HG03159 (cell line): ENCODE results near the gene MCF2L2.

Experiments used
- ATAC-seq: cut with Tn5 transposase; IDR thresholded peaks from one replicate; pipeline ENCODE4 v1.9.1; 2021; ENCODE audit warnings: mild to moderate bottlenecking, moderate library complexity; ENCODE audit not compliant: unreplicated experiment

Gene MCF2L2

DNA sequence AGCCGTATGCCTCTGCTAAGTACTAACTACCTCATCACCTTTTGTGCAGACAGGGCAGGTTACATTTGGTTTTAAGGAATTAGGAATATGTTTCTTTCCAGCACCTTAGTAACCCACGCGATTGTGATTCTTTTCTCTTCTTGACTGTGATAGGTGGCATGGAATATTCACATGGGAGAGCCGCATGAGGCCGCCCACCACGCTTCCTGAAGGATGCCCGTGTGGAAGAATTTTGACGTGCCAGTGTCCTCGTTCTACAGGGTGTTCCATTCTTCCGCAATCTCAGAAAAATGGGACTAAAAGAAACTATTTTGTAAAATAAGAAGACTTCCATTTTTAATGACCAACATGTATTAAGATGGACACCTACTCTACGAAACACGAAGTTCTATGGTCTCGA is 159.1 kb downstream of the MCF2L2 start:
- no peak for ATAC-seq

DNA sequence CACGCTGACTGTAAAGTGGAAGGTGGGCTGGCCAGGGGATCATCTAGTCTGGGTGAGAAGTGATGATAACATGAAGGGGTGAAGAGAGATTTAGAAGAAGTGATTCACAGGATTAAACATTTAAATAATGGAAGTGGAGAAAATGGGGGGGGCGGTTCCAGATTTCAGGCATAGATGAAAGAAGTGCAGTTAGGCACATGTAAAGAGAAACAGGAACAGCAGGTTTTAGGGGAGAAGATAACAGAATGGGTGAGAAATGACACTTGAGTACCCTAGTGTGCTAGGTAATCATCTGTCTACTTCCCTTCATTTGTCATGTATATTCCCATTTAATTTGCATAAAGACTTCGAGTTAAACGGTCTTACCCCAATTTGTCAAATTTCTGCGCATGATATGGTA is 160.1 kb downstream of the MCF2L2 start:
- no peak for ATAC-seq

DNA sequence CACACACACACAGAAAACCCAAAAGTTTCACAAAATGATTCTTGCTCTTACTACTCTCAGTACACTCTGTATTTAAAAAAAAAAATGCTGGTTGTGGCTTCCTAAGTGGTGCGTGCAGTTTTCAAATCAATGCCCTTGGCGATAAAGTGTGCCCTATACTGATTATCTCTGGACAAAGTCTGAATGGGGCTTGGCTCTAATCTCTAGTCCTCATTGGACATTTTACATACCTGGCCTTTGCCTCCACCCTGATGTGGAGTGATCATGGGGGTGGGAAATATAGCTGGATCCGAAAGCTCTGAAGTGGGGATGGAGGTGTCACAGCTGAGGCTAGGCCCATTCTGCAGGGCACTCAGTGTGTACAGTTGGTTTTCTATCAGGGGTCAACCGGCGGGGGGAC is 161.3 kb downstream of the MCF2L2 start:
- ATAC-seq: no peak

DNA sequence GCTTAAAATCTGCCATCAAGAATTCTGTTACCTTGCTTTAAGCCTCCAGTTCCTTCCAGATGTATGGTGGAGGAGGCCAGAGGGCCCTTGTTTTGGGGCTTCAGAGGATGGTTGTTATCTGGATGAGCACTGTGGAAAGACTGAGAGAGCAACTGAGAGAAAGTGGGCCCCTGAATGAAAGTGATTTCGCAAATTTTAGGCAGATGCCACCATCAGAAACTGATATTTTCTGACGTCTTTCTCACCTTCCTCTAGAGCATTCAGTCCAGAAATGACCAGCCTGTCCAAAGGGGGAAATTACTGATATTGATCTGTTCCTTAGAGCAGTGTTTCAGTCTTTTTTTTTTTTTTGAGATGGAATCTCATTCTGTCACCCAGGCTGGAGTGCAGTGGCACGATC is 162.0 kb downstream of the MCF2L2 start:
- ATAC-seq: no peak

DNA sequence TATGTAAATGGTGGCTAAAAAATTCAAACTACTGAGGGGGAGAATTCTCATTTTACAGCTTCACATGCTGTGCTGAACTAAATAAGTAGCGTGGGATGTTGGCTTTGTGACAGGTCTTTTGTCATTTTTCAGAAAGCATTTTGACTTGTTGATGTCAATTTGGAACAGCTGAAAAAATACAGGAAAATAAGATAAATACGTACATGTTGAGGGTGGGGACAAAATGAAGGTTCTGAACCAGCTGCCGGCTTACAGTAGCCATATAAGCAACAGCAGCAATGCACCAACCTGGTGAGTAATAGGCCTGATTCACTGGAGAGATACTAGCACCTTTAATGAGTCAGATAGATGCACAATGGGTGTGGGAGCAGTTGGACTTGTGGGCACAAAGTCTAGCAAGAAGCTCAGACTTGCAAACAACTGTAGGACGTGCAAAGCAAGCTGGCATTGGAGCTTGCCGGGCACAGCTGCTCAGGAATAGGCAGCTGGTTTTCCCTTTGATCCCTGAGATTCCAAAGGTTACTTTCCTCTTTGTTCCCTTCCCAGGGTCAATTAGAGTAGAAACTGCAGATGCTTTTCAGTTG is 162.5 kb downstream of the MCF2L2 start:
- ATAC-seq: no peak

DNA sequence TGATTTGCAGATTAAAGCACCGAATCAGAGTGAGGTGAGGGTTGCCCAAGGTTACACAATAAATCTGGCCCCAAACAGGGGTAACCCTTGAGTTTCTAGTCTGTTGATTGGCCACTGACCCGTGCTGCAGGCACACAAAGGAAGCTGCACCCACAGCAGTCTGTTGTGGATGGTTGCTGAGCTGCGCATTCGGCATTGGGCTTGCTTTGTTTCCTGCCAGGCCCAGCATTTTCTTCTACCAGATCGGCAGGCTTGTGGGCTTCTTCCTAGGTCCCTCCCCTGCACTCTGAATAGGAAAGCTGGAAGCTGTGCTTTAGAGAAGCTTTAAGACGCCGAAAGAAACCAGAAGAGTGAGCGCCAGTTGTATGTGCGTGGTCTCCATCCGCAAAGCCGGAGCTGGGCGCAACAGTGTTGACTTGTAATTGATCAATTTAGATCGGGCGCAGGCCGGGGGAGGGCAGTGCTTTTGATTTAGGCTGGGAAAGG is 163.2 kb downstream of the MCF2L2 start:
- ATAC-seq: no peak

DNA sequence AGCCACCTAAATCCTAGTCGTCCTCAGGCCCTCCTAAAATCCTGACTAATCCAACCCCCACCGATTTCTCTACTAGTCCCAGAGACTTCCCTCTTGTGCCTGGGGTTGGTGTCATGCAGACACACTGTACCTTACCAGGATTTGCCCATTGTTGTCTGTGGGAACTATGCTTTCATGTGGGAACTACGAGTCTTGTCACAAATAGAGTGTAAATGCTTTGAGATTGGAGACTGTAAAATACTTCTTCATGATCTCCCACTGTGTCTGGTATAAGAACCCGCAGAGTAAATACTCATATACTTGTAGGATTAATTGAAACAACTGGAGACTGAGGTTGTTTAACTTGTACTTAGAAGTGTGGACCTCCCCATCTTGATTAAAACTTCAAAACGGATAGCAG is 164.2 kb downstream of the MCF2L2 start:
- ATAC-seq: no peak

DNA sequence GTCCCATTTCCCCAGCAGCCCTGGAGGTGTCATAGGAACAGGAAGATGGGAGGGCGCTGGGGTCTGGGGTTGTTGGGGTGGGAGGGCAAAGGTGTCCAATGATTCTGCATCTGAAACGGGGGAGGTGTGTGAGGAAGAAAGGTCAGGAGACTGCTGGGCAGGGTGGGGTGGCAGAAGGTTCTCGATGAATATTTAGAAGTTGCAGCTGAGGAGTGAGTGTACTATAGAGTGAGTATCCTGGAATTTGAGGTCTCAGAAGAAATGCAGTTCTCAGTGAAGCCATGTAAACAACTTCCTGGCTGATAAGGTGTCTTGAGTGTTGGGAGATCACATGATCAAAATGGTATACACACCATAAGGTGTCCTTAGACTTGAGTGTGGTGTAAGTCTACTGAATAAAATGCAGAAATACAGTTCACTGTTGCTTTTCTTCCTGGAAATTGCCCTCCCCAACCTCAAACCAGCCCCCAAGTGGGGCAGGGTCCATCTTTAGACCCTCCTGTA is 165.5 kb downstream of the MCF2L2 start:
- ATAC-seq: no peak

DNA sequence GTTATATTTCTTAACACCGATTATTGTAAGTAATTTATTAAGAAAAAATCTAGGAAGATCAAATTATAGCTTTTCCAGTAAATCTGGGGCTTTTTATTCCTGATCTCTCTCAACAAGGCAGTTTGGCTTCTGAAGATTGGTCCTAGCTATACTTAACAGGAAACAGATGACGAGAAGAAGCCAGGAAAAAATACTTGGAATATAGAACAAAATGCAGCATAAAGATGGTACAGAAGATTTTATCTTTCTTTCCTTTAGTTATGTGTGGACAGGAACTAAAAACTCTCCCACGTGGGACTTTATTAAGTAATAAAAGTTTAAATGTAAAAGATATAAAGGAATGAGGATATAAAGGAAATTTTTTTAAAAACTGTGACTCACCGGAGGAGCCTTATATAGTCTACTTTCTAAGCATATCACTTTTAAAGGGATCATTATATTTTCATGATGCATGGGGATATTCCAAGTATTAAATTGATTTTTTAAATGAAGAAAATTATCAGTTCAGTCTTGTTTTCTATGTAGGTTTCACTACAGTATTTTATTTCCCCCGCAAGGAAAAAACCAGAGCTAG is 167.2 kb downstream of the MCF2L2 start:
- ATAC-seq: no peak

DNA sequence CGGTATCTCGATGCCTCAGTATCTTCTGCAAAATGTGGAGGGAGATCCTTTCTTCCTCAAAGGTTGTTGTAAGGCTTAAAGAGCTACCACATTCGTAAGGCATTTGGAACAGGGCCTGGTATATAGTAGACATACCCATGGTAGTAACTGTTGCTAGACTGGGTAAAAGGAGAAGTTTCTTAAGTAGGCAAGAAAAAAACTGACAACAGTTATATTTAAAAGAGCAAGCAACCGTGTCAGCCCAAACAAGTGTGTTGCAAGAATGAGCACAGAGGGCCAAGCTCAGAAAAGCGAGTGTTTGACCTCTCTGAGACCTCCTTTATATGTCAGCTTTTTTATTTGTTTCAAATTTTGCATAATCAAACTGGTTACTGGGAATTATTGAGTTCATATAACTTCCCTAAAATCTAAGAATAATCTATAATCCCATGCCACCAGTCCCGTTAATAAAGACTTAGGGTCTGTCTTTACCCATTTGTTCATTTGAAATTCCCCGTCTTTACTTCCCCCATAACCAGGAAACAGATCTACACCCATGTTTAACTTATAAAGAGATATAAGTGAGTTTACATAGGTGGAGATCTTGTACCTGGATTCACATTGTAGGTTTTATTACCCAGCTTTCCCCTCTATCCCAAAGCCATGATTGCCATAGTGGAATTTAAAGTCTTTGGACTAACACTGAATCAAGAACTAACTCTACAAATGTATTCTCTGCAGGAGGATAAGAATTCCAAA is 168.1 kb downstream of the MCF2L2 start:
- no peak for ATAC-seq

DNA sequence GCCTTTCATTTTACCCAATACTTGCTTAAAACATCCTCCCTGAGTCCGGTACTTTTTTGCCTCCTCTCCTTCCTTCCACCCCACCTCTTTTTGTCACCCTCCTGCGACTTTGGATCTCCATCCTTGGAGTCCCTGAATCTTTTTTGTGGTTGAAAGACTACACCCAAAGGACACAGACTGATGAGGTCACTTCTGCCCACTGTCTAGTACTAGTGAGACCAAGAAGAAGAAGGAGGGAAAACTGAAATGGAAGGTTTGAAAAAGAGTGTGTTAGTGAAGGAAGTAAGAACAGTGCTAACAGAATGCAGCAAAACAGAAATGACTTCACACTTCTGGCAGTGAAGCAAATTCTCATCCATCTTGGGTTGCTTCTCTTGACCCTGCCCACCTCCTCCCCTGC is 168.8 kb downstream of the MCF2L2 start:
- ATAC-seq: no peak

DNA sequence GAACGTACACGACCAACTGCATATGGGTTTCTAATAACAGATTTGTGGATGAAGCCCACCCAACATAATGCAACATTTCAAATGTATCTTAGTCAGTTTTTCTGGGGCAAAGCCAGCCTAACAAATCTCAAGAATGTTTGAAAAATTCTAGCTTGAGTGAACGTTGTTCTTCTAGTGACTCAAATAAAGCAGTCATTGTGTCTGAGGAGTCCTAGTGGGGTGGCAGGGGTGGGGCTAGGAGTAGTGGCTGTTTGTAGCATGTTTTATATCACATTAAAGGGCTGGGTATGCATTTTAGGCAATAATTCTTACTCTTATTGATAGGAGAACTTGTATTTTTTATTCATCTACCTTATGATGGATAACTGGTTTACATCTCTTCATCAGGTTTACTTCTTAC is 169.3 kb downstream of the MCF2L2 start:
- no peak for ATAC-seq

DNA sequence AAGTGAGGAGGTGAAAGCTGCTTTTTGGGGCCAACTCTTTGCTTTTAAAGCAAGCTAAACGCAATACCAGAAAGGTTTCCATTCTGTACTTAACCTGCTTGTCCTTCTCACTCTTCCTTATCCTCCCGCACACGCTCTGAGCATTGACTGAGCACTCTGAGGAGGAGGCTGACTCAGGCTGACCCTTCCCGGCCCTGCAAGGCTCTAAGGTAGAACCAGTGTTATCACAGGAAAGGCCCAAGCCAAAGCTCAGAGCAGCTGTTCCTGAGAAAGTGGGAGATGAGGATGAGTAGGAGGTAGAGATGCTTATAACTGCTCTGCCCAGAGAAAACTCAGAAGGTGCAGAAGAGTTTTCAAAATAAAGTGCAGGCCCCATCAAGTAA is 173.1 kb downstream of the MCF2L2 start:
- ATAC-seq: no peak

DNA sequence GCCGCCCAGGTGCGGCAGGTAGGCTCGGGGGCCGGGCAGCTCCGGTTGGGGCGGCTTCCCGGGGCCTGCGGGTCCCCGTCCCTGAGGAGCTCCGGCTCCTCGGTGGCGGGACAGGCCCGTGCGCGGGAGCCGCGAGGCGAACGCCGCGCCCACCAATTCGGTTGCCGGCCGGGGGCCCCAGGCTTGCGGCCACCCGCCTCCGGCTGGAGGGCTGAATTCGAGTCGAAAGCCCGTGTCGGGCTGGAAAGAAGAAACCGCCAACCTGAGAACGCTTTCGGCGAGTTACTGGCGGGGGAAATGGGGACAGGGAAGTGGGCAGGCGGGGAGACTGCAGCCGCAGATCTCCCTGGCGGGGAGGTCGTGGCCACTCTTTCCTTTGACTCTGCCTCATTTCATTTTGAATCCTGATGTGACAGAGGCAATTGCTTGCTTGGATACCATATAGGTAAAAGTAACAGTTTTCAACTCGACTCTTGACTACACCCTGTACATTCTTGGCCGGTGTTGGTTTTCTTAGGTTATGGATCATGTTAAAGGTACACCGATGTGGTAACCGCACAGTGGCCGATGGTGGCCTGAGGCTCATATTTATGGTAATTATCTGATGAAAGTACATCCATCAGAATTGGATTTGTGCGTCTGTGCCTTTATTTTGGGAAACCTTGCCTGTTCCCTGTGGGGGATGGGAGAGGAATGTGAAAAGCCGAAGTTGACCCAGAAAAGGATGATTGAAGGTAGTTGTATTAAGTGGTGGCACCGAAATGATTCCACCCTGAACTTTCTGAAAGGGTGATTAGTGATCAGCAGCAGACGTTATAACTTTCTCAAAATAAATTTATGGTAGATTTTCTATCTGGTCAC is 173.7 kb downstream of the MCF2L2 start:
- ATAC-seq: no peak

DNA sequence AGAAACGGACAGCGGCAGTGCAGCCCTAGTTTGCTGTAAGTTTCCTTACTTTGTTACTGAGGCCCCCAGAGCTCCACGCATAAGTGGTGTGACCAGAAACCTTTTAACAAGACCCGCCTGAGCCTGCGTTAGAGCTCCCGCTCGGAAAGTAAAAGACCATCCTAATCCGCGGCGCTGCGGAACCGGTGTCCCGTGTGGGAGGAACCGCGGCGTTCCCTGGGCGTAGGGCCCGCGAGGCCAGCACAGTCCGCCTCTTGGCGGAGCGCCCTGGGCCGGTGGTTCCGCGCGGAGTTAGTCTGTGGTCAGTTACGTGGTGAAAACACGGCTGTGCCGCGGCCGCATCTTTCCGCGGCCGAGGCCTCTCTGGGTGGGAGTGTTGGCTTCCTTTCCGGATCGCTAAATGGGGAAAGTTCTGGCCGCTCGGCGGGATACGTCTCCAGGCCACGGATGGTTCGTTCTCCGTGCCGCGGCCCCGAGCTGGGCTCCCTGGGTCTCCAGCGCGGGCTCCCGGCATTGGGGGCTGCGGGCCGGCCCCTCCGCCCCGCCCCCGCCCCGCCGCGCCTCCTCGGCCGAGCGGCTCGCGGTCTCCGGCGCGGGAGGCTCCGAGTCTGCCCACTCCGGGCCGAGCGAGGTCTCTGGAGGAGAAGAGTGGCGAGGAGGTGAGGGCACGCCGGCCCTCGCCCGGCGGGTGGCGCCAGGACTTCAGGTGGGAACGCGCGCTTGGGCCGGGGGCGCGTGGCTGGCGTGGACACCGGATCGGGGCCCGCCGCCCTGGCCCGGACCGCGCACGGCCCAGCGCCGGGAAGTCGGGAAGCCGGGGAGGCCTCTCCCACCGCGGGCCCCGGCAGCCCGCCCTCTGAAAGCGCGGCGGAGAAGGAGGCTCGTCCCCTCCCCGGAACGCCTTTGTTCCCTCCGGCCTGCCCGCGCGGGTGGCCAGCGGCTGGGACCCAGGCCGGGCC is 174.6 kb downstream of the MCF2L2 start:
- no peak for ATAC-seq

DNA sequence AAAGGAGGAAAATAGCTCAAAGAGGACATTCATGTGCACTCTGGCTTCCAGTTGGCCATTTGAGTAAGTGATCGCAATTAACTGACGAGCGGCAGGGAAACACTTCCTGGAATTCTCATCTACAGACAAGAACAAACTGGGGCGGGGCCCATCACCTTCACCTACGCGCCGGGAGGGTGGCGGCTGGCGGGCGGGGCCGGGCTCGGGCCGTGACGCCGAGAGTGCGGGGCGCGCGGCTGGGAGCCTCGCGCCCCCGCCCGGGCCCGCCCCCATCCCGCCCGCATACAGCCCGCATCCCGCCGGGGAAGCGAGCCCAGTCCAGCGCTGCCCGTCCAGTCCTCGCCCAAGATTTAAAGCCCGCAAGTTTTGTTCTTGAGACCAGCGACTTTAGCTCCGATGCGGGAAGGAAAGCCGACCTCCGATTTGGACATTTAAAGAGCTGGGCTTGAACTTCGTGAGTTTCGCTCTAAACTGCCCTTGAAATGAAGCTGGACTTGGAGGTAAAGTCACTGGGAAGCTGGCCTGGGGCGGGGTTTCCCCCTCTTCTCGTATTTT is 175.4 kb downstream of the MCF2L2 start, which contains the start of gene B3GNT5:
TSS of gene B3GNT5 (plus strand) at position 281 of the 555 bp plus-strand sequence. CDS start 16,546 bp downstream, outside the sequence.
- no peak for ATAC-seq

DNA sequence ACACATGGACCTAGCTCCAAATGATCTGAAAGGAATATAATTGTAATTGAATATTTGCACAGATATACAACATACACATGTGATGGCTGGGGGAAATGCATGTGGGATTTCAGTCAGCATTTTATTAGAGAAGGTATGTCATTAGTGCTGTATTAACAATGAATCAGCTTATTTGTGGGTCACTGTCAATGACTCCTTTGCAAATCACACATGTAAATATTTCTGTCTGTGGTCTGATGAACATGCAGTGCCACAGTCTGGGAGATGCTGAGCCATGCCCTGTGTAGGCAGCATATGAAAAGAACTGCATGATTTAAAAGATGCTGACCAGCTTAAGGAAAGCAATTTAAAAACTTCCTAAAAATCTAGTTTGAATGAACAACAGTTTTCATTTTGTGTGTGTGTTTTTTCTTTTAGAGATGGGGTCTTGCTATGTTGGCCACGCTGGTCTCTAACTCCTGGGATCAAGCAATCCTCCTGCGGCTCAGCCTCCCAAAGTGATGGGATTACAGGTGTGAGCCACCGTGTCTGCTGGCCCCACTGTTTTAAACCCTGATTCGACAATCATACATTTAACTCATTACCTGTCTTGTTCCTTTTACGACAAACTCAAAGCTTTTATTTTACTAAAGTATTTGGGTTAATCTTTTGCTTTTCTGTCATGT is 176.2 kb downstream of the MCF2L2 start:
- ATAC-seq: no peak

DNA sequence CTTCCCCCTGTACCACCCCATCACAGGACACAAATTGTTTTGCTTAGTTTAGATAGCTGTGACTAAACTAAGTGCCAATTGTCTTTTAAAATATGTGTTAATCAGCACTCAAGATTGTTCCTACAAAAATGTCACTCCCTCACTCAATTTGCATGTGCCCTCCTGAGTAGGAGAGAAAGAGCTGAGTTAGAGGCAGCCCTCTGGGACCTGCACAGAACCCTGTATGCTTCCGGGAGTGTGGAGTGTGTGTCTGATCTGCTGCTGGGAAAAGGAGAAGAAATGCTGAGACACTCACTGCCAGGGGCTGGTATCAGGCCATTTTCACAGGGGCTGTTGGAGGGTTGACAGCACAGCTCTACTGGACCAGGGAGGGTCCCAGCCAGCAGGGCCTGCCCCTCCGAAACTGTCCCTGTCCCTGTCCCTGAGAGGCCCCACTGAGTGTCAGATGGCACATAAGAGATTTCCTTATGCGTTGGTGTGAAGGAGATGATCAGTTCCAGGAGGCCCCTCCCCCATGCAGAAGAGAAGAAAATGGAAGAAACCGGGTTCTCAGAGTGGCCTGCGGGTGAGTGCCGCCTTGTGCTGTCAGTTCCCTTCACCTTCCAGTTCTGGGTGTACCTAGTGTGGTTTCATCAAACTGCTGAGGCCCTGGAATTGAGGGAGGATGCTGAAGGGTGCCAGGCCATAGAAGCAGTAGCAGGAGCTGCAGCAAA is 179.3 kb downstream of the MCF2L2 start:
- ATAC-seq: no peak
